ENCODE data around the gene TRAPPC6A. TPM values are rescaled to one million over a fixed set of nuclear protein-coding genes. Genes with fewer than 3 reads are reported as not detected.

The TRAPPC6A gene
- total RNA-seq, 1 experiment from 2014 or later = 4.3 TPM

DNA sequence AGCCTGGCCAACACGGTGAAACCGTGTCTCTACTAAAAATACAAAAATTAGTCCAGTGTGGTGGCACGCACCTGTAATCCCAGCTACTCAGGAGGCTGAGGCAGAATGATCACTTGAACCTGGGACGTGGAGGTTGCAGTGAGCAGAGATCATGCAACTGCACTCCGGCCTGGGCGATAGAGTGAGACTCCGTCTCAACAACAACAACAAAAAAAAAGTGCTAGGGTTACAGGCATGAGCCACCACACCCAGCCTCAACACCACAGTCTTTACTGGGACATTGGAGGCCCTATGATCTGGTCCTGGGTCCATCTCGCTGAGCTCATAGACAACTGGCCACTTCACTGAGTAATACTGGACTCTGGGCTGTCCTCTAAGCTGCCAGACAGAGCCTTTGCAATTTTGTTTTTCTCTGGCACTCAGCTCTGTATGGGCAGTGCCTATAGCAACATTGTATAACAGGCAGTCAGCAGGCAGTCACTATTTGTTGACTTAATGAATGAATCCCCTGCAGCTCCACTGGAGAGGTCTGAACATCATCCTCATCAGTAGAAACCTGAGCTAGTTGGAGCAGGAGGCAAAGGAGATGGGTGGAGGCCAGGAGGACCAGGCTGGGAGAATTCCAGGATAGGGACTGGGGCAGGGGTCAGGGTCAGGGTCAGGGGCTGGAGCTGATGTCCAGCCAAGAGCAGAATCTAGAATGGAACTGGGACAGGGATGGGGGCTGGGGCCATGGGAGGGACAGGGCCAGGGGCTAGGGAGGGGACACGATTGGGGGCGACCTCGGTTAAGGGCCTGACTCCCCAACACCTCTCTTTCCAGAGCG, 8.7 kb upstream of the TRAPPC6A start:
- DNase-seq (ENCODE audit: low read depth) = no peak

GRCh38 chr19:45184115-45184514, 6.1 kb upstream of the TRAPPC6A start:
- no peak for DNase-seq (ENCODE audit: low read depth)

DNA sequence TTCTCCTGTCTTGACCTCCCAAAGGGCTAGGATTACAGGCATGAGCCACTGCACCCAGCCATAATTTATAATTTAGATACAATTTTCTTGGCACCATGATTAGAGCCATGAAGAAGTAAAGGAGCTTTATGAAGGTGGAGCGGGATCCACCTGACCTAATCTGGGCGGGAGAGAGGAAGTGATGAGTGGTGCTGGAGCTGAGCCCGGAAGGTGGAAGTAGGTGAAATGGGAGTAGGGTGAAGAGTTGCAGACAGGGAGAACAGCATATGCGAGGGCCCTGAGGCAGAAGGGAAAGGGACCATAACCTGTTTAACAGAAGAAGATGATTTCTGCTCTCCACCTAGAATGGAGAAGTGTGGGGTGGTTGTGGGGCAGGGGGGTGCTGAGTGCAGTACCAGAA, 4.7 kb upstream of the TRAPPC6A start:
- DNase-seq (ENCODE audit: low read depth) = peak; percentile 41

DNA sequence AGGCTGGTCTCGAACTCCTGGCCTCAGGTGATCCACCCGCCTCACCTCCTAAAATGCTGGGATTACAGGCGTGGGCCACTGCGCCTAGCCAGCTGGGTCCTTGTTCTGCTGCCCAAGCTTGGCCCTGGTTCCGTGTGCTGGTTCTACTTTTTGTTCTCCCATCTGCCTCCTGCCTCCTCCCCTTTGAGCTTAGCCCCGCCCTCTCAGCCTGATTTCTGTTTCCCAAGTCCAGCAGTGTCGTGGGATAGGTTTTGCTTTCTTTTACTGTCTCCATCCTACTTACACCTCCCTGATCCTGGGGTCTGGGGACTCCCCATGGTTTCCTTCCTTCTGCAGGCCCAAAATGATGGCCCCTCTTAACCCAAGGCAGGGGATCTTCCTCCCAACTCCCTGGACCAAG, 2.9 kb upstream of the TRAPPC6A start:
- peak; percentile 14 for DNase-seq (ENCODE audit: low read depth)

GRCh38 chr19:45179892-45180370, 1.9 kb upstream of the TRAPPC6A start:
- no peak for DNase-seq (ENCODE audit: low read depth)

DNA sequence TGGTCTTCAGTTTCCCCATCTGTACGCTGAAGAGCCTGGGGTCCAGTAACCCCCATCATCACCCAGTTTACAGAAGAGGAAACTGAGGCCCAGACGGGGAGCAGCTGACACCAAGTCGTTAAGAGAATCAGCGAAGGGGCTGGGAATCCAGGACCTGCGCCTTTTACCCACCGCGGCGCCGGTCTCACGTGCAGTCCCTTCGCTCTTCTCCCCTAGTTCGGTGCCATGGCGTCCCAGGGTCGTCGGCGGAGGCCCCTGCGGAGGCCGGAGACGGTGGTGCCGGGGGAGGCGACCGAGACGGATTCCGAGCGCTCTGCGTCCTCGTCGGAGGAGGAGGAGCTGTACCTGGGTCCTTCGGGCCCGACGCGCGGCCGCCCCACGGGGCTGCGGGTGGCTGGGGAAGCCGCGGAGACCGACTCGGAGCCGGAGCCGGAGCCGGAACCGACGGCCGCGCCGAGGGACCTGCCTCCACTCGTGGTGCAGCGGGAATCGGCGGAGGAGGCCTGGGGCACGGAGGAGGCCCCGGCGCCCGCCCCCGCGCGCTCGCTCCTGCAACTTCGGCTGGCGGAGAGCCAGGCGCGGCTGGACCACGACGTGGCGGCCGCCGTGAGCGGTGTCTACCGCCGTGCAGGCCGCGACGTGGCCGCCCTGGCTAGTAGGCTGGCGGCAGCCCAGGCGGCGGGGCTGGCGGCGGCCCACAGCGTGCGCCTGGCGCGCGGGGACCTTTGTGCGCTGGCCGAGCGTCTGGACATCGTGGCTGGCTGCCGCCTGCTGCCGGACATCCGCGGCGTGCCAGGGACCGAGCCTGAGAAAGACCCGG, 1.2 kb upstream of the TRAPPC6A start:
- DNase-seq (ENCODE audit: low read depth) = peak; percentile 74

DNA sequence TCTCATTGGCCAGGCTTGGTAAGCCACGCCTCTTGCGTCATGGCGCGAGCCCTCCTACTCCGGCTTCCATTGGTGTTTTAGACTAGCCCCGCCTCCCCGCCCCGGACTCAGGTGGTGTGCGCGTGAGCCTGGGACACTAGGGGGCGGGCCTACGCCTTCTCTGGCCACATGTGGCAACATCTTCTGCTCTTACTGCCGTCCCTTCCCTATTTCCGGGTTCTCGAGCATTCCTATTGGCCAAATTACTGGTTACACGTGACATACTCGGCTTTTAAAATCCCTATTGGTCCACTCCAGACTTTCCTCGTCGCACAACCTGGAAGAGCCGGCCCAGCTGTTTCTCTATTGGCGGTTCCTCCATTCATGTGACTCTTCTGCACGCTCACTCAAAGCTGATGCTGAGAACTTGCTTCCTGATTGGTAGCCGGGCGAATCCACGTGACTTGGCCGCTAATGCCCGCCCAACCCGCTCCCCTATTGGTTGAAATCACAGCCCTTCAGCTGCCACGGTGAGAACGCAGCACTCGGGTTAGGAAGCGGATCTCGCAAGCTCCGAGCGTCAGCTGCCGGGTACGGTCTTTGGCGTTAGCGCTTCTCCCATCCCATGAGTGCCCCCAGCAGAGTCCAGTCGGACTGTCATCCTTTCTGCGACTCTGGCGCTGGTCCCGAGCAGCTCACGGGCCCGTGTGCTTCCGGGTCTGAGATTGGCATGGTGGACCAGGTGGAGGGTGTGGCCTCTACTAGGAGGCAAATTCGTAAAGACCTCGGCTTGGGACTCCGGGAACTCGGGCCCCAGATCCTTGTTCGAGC, 430 bp upstream of the TRAPPC6A start, which contains the start of gene BLOC1S3:
Gene BLOC1S3 (plus strand): TSS at position 523 of the 810 bp plus-strand sequence. CDS start 513 bp downstream, outside the sequence.
- DNase-seq (ENCODE audit: low read depth) = peak; percentile 100

GRCh38 chr19:45175515-45176345, 2.3 kb downstream of the TRAPPC6A start:
- DNase-seq (ENCODE audit: low read depth) = no peak

GRCh38 chr19:45173816-45174215, 4.2 kb downstream of the TRAPPC6A start:
- DNase-seq (ENCODE audit: low read depth) = peak; percentile 96

GRCh38 chr19:45172611-45173208, 5.3 kb downstream of the TRAPPC6A start:
- DNase-seq (ENCODE audit: low read depth) = no peak

DNA sequence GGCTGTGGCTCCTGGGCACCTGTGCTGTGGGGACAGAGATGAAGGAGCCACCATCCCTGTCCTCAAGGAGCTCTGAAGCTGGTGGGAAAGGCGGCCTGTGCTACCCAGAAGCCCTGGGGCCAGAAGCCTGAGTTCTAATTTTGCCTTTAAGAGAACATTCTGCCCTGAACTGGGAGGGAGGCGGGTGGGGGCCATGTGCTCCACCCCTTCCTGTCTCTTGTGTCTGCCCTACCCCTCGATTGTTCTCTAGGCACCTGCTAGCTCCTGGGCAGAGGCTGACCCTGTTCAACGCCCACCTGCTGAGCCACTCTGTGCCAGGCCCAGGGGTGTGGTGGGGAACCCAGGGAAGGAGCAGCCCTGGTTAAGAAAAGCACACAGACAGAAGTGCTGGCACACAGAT, 5.9 kb downstream of the TRAPPC6A start:
- no peak for DNase-seq (ENCODE audit: low read depth)

- DNase-seq (ENCODE audit: low read depth) = peak; percentile 57
Observed at GRCh38 chr19:45171211-45171623, 6.8 kb downstream of the TRAPPC6A start.

DNA sequence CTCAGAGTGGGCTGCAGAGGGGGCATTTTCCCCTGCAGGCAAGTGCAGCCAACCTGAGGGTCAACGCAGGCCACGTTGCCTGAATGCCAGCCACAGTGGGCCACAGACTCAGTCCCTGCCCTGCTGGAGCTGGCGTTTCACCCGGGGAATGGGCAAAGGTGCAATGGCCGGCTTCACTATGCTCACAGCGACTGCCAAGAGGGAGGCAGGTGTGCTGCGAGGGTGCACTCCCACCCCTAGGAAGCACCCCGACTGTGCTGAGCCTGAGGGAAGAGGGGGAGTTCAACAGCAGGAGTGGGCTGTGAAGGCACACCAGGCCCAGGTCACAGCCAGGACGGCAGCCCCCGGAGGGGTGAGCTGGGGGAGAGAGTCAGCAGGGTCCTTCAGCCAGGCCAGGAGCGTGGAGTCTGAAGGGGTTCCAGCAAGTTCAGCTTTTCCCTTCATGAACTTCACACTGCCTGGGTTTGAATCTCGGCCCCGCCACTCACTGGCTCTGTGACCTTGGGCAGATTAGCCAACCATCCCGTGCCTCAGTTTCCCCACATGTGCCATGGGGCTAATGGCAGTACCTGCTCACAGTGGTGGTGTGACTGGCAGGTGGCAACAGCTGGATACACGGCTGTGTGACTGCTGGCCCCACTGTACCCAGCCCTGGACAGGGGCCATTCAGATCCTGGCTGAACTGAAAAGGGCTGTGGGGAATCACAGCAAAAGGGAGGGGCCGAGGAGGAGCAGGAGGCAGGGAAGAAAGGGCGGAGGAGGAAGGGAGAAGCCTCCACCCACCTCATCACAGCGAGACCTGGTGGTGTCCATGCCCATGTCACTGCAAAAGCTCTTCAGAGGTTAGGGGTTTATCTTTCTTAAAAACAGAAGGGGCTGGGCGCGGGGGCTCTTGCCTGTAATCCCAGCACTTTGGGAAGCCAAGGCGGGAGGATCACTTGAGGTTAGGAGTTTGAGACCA, 7.6 kb downstream of the TRAPPC6A start:
- DNase-seq (ENCODE audit: low read depth) = no peak

GRCh38 chr19:45169602-45170001, 8.4 kb downstream of the TRAPPC6A start:
- no peak for DNase-seq (ENCODE audit: low read depth)

DNA sequence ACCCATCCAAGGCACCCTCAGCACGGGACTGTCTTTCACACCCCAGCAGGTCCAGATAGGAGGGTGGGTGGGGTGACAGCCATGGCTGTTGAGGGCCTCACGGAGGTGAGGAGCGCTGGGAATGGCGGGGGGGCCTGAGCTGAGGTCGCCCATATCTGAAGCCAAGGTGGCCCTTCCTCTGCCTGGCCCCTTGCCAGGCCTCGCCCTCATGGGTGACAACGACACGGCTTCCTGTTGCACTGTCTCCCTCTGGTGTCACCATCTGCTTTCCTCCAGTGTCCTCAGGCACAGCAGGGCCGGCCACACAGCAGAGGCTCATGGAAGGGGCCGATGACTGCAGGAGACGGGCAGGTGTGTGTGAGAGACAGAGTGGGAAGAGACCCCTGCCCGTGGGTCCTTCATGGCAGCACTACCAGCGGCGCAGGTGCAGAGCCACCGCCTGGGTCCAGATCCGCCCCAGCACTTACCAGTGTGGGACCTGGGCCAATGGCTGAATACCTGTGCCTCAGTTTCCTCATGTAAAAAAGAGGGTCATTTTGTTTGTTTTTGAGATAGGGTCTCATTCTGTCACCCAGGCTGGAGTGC, 9.2 kb downstream of the TRAPPC6A start:
- DNase-seq (ENCODE audit: low read depth) = no peak

GRCh38 chr19:45166723-45167252, 11.2 kb downstream of the TRAPPC6A start:
- no peak for DNase-seq (ENCODE audit: low read depth)

DNA sequence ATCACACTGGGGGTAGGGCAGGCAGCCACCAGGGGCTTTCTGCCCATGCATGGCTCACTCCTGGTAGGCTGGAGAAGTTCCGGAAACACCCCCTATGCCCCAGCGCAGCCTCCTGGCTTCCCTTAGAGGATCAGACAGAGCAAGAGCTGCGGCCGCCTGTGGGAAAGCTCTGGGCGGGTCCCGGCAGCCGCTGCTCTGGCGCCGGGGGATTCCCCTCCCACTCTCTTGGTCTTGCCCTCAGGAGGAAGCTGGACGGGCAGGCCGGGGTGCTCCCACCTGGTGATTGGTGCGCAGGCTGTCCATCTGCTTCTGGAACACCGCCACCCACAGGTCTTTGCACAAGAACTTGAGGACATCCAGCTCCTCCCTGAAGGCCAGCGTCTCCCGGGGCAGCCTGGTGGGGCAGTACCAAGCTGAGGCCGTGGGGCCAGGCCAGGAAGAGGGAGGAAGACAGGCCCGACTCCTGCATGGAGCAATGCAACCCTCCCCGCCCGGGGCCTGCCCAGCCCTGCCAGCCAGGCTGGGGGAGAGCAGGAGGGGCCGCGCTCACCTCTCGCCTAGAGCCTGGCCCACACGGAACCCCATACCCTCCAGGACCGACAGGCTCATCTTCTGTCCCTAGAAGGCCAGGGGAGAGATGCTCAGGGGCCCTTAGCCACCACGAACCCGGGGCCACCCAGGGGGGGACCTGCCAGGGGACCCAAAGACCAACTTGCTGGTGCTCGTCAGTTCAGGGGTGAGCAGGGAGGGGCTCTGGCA, 13.3 kb downstream of the TRAPPC6A start:
- DNase-seq (ENCODE audit: low read depth) = peak; percentile 84

Data from Daoy (cell line).